HEK293T (cell line): ENCODE measurements around the gene OXCT1.

ENCODE experiments used
- FOXA1 ChIP-seq: fragments of 450-650 bp; IDR thresholded peaks from 2 replicates; pipeline ENCODE4 v1.6.1; 2016; ENCODE audit warnings: mild to moderate bottlenecking
- FOXM1 ChIP-seq: fragments of 450-650 bp; IDR thresholded peaks from 2 replicates; pipeline ENCODE4 v1.6.1; 2017; ENCODE audit warnings: mild to moderate bottlenecking, borderline replicate concordance
- LEF1 ChIP-seq: fragments of 450-650 bp; IDR thresholded peaks from 2 replicates; pipeline ENCODE4 v1.6.1; 2017; ENCODE audit warnings: mild to moderate bottlenecking, borderline replicate concordance
- NFRKB ChIP-seq: fragments of 450-650 bp; IDR thresholded peaks from 2 replicates; pipeline ENCODE4 v1.6.1; 2016; ENCODE audit warnings: mild to moderate bottlenecking, moderate library complexity
- SP1 ChIP-seq: fragments of 450-650 bp; IDR thresholded peaks from 2 replicates; pipeline ENCODE4 v1.6.1; 2017
- TARDBP ChIP-seq: fragments of 450-650 bp; IDR thresholded peaks from 2 replicates; pipeline ENCODE4 v1.6.1; 2016

DNA sequence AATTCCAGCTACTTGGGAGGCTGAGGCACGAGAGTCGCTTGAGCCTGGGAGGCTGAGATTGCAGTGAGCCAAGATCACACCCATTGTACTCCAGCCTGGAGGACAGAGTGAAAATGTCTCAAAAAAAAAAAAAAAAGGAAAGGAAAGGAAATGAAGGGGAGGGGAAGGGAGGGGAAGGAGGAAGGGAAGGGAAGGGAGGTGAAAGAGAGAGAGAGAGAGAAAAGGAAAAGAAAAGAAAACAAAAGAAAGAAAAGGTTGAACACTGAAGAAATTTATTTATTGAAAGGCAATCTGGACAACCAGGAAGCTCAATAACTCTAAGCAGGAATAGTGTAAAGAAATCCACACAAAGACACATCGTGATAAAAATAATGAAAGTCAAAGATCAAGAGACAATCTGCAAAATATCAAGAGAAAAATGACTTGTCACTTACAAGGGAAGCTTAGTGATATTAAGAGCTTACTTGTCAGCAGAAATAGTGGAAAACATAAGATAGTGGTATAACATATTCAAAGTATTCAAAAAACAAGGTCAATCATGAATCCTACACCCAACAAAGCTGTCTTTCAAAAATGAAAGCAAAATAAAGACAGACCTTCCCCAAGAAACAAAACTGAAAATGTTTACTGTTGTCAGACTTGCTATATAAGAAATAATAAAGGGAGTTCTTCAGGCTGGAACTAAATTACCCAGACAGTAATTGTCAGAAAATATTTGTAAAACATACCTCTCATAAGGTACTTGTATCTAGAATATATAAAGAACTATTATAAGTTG, 23.0 kb upstream of the OXCT1 start:
- TF ChIP-seq SP1 = no peak
- TF ChIP-seq LEF1 = no peak
- no peak for TF ChIP-seq TARDBP
- no peak for TF ChIP-seq NFRKB
- no peak for TF ChIP-seq FOXA1
- TF ChIP-seq FOXM1 = no peak
